Measurements from ENCODE around the gene PRR35. TPM values are rescaled to one million over a fixed set of nuclear protein-coding genes. Genes with fewer than 3 reads are reported as not detected.

Gene PRR35
- total and polyA plus RNA-seq, 4 donors: not detected

GRCh38 chr16:520847-521246 is 39.3 kb upstream of the PRR35 start:
- Histone ChIP-seq H3K9ac (ENCODE audit: low read depth in 1 of 2, low read length in 2 of 2) (no peak overlapping the region), H3K27me3 (ENCODE audit: control insufficient read depth in 4 of 4, insufficient read depth in 4 of 4, low read length in 3 of 4) (no peaks in the 10 kb centered on the region), H3K4me1 (ENCODE audit: control insufficient read depth in 4 of 4, insufficient read depth in 4 of 4, low read length in 3 of 4) (peaks cover 2 to 7% (median 2%) of the 10 kb centered on the region in 4 donors), H3K27ac (ENCODE audit: low read depth in 1 of 2, low read length in 2 of 2) (no peak overlapping the region), H3K9me3 (ENCODE audit: control insufficient read depth in 4 of 4, low read length in 3 of 4) (no peaks in the 10 kb centered on the region), H3K36me3 (ENCODE audit: control insufficient read depth in 4 of 4, insufficient read depth in 3 of 4, low read depth in 1 of 4, low read length in 3 of 4) (peaks cover 14 to 27% (median 16%) of the 10 kb centered on the region in 4 donors), H3K4me3 (ENCODE audit: low read depth in 1 of 3, low read length in 3 of 3) (no peak overlapping the region)
- WGBS: 94% methylated on average over 13 of the region's 13 CpGs
- TF ChIP-seq SP1 (IDR thresholded peaks at IDR 0.05) (no peak), GABPA (IDR thresholded peaks at IDR 0.05 in 1 of 2, conservative IDR thresholded peaks at IDR 0.05 in 1 of 2) (no peak), NR2F2 (IDR thresholded peaks at IDR 0.05) (no peak), JUND (IDR thresholded peaks at IDR 0.05) (no peak), RXRA (IDR thresholded peaks at IDR 0.05) (no peak), RAD21 (IDR thresholded peaks at IDR 0.05) (no peak), TAF1 (conservative IDR thresholded peaks at IDR 0.05) (no peak)
- TF ChIP-seq, protein P1, sequence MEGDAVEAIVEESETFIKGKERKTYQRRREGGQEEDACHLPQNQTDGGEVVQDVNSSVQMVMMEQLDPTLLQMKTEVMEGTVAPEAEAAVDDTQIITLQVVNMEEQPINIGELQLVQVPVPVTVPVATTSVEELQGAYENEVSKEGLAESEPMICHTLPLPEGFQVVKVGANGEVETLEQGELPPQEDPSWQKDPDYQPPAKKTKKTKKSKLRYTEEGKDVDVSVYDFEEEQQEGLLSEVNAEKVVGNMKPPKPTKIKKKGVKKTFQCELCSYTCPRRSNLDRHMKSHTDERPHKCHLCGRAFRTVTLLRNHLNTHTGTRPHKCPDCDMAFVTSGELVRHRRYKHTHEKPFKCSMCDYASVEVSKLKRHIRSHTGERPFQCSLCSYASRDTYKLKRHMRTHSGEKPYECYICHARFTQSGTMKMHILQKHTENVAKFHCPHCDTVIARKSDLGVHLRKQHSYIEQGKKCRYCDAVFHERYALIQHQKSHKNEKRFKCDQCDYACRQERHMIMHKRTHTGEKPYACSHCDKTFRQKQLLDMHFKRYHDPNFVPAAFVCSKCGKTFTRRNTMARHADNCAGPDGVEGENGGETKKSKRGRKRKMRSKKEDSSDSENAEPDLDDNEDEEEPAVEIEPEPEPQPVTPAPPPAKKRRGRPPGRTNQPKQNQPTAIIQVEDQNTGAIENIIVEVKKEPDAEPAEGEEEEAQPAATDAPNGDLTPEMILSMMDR (IDR thresholded peaks at IDR 0.05; ENCODE audit: low read depth, low read length, missing input control): no peak
- TF ChIP-seq, protein P2, sequence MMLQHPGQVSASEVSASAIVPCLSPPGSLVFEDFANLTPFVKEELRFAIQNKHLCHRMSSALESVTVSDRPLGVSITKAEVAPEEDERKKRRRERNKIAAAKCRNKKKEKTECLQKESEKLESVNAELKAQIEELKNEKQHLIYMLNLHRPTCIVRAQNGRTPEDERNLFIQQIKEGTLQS (IDR thresholded peaks at IDR 0.05): no peak
- TF ChIP-seq, protein P3, sequence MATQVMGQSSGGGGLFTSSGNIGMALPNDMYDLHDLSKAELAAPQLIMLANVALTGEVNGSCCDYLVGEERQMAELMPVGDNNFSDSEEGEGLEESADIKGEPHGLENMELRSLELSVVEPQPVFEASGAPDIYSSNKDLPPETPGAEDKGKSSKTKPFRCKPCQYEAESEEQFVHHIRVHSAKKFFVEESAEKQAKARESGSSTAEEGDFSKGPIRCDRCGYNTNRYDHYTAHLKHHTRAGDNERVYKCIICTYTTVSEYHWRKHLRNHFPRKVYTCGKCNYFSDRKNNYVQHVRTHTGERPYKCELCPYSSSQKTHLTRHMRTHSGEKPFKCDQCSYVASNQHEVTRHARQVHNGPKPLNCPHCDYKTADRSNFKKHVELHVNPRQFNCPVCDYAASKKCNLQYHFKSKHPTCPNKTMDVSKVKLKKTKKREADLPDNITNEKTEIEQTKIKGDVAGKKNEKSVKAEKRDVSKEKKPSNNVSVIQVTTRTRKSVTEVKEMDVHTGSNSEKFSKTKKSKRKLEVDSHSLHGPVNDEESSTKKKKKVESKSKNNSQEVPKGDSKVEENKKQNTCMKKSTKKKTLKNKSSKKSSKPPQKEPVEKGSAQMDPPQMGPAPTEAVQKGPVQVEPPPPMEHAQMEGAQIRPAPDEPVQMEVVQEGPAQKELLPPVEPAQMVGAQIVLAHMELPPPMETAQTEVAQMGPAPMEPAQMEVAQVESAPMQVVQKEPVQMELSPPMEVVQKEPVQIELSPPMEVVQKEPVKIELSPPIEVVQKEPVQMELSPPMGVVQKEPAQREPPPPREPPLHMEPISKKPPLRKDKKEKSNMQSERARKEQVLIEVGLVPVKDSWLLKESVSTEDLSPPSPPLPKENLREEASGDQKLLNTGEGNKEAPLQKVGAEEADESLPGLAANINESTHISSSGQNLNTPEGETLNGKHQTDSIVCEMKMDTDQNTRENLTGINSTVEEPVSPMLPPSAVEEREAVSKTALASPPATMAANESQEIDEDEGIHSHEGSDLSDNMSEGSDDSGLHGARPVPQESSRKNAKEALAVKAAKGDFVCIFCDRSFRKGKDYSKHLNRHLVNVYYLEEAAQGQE (IDR thresholded peaks at IDR 0.05): no peak
- DNase-seq (ENCODE audit: low spot score): no peak

DNA sequence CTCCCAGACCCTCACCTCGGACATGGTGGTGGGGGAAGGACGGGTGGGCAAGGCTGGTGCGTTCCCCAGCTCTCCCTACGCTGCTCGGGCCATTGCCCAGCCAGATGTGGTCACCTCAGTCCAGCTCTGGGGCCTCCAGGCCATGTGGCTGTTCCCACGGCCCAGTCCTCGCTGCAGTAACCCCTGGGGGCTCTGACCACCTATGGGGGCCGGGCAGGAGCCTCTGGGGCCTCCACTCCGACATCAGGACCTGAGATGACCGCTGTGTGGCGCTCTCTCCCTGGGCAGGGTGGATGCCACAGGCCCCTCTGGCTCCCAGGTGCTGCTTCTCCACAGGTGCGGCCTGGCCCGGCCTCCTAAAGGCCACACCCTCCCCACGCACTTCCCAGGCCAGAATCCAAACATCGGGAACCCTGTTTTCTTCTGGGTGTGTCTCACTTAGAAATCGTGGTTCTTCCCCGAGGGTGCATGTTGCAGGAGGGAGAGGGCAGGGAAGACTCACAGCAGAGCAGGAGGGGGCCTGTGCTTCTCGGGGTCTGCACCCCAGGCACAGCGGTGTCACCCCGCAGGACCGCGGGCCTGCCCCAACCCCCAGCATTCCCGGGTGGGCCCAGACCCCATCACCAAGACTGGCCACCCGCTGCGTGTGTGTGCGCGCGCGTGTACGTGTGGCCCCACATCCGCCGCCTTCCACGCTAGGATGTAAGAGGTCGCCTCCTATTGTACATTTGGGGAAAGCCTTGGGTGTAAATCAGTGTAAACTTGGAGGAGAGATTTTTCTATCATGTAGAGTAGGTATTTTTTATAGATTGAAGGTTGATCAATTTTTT is 38.6 kb upstream of the PRR35 start:
- DNase-seq (ENCODE audit: low spot score): no peak
- no peak overlapping the region for H3K4me3 ChIP-seq (ENCODE audit: low read depth in 1 of 3, low read length in 3 of 3)
- peaks cover 5 to 14% (median 10%) of the 10 kb centered on the region in 4 donors for H3K4me1 ChIP-seq (ENCODE audit: control insufficient read depth in 4 of 4, insufficient read depth in 4 of 4, low read length in 3 of 4)
- no peaks in the 10 kb centered on the region for H3K27me3 ChIP-seq (ENCODE audit: control insufficient read depth in 4 of 4, insufficient read depth in 4 of 4, low read length in 3 of 4)
- peaks cover 10 to 22% (median 13%) of the 10 kb centered on the region in 4 donors for H3K36me3 ChIP-seq (ENCODE audit: control insufficient read depth in 4 of 4, insufficient read depth in 3 of 4, low read depth in 1 of 4, low read length in 3 of 4)
- no peaks in the 10 kb centered on the region for H3K9me3 ChIP-seq (ENCODE audit: control insufficient read depth in 4 of 4, low read length in 3 of 4)
- TF ChIP-seq EGR1 (IDR thresholded peaks at IDR 0.05; ENCODE audit: low read depth in 2 of 2) (no peak), NR2F2 (IDR thresholded peaks at IDR 0.05) (no peak), RXRA (IDR thresholded peaks at IDR 0.05) (no peak), MAX (IDR thresholded peaks at IDR 0.05) (no peak)
- TF ChIP-seq, protein P2 (IDR thresholded peaks at IDR 0.05): no peak
- H3K9ac ChIP-seq (ENCODE audit: low read depth in 1 of 2, low read length in 2 of 2): no peak overlapping the region
- WGBS: 87% methylated on average over 34 of the region's 34 CpGs
- H3K27ac ChIP-seq (ENCODE audit: low read depth in 1 of 2, low read length in 2 of 2): no peak overlapping the region
